SU-DHL-6 (cell line): ENCODE results near the gene CHSY1.

Source experiments
- CTCF ChIP-seq: fragments of 200-600 bp; sonication (generic); IDR thresholded peaks from one replicate; pipeline ENCODE4 v1.5.1; 2017; ENCODE audit warnings: antibody characterized with exemption, mild to moderate bottlenecking, low read length, moderate library complexity; ENCODE audit not compliant: insufficient read depth, poor library complexity, severe bottlenecking
- EZH2phosphoT487 ChIP-seq: fragments of 200-600 bp; sonication (generic), shearing (Covaris generic); conservative IDR thresholded peaks from 2 replicates; pipeline ENCODE4 v1.6.1; 2018; ENCODE audit warnings: mild to moderate bottlenecking, antibody characterized with exemption, low read length, moderate library complexity, mixed read lengths

- TF ChIP-seq CTCF (no peak), EZH2phosphoT487 (no peak)
These were observed 92.5 kb downstream of the CHSY1 start for GRCh38 chr15:101159096-101159935.
